ENCODE data around the gene HLA-A.

- no peak for TF ChIP-seq CTCF (IDR thresholded peaks at IDR 0.05)
- TF ChIP-seq POLR2A (IDR thresholded peaks at IDR 0.05): no peak
These were observed 23.2 kb downstream of the HLA-A start for GRCh38 chr6:29965563-29965872.
